Pulmonary artery endothelial cell (primary cell): ENCODE measurements around the gene MMP2. TPM values are rescaled to one million over a fixed set of nuclear protein-coding genes. Genes with fewer than 3 reads are reported as not detected.
A peak's percentile ranks its signal among the peaks of the same experiment; 100 is the strongest.

ENCODE experiments used
- DNase-seq: peaks from one replicate; pipeline ENCODE4 v3.0.0-alpha.2; 2011; ENCODE audit warnings: low read depth, low spot score
- total RNA-seq: library from RNA; depleted of rRNA; stranded (reverse); fragments of >200 nt; gene quantifications from 2 replicates; pipeline ENCODE4 v1.2.3, GENCODE V29; 2014

MMP2 gene
- 214 and 219 TPM in 2 replicates for total RNA-seq

- no peak for DNase-seq
Observed at GRCh38 chr16:55478827-55479429, at the start of gene MMP2. Gene MMP2, plus strand, starts transcription at chr16:55479198. Its CDS starts 282 bp downstream, at chr16:55479480.

- DNase-seq: no peak
Observed at GRCh38 chr16:55433030-55433429, 46.0 kb upstream of the MMP2 start.

- DNase-seq: no peak
Observed at GRCh38 chr16:55433535-55433934, 45.5 kb upstream of the MMP2 start.

GRCh38 chr16:55434000-55434399 is 45.0 kb upstream of the MMP2 start:
- no peak for DNase-seq

GRCh38 chr16:55435387-55435786 is 43.6 kb upstream of the MMP2 start:
- DNase-seq: no peak

- DNase-seq: no peak
Observed at GRCh38 chr16:55436587-55436986, 42.4 kb upstream of the MMP2 start.

- DNase-seq: no peak
Observed at GRCh38 chr16:55437625-55438024, 41.4 kb upstream of the MMP2 start.

GRCh38 chr16:55438281-55438680 is 40.7 kb upstream of the MMP2 start:
- no peak for DNase-seq

GRCh38 chr16:55439101-55439690 is 39.8 kb upstream of the MMP2 start:
- no peak for DNase-seq

GRCh38 chr16:55443434-55444346 is 35.3 kb upstream of the MMP2 start:
- no peak for DNase-seq

GRCh38 chr16:55444754-55445485 is 34.1 kb upstream of the MMP2 start:
- DNase-seq: no peak

- DNase-seq: no peak
Observed at GRCh38 chr16:55447231-55447630, 31.8 kb upstream of the MMP2 start.

- DNase-seq: no peak
Observed at GRCh38 chr16:55452996-55453395, 26.0 kb upstream of the MMP2 start.

GRCh38 chr16:55453909-55454308 is 25.1 kb upstream of the MMP2 start:
- DNase-seq: no peak

- DNase-seq: no peak
Observed at GRCh38 chr16:55454861-55455260, 24.1 kb upstream of the MMP2 start.

- no peak for DNase-seq
Observed at GRCh38 chr16:55462241-55462640, 16.8 kb upstream of the MMP2 start.

GRCh38 chr16:55464375-55464774 is 14.6 kb upstream of the MMP2 start:
- DNase-seq: no peak

- DNase-seq: peak; percentile 27
Observed at GRCh38 chr16:55465077-55465896, 13.7 kb upstream of the MMP2 start.

- no peak for DNase-seq
Observed at GRCh38 chr16:55466209-55466608, 12.8 kb upstream of the MMP2 start.

GRCh38 chr16:55467898-55468297 is 11.1 kb upstream of the MMP2 start:
- no peak for DNase-seq
